ENCODE data around the gene MRPL24. TPM values are rescaled to one million over a fixed set of nuclear protein-coding genes. Genes with fewer than 3 reads are reported as not detected.
A peak's percentile ranks its signal among the peaks of the same experiment; 100 is the strongest.

The MRPL24 gene
- total and polyA plus RNA-seq, 2 of the 13 experiments (the other 11 are each of a cell fraction or from before 2014, with no cell fraction given): 38.1 to 42.9 TPM

GRCh38 chr1:156727926-156728598, 12.8 kb downstream of the MRPL24 start, which contains the start of gene METTL25B (continued):
- TF ChIP-seq RNF219 (CRISPR knock-in tag; IDR thresholded peaks at IDR 0.05) (no peak), HDAC6 (IDR thresholded peaks at IDR 0.05; ENCODE audit: low read depth, low read length) (no peak), ZBTB2 (CRISPR knock-in tag; IDR thresholded peaks at IDR 0.05; ENCODE audit: low read depth) (0 out of 2 replicates have a peak, but pooled peaks have one; percentile 18), MED1 (CRISPR knock-in tag; IDR thresholded peaks at IDR 0.05) (no peak), ZNF720 (CRISPR knock-in tag; IDR thresholded peaks at IDR 0.05) (no peak), ZNF513 (CRISPR knock-in tag; conservative IDR thresholded peaks at IDR 0.05) (no peak), ZNF619 (CRISPR knock-in tag; IDR thresholded peaks at IDR 0.05) (no peak; the same call in 1 of the 2 replicates), ZNF260 (CRISPR knock-in tag; IDR thresholded peaks at IDR 0.05; ENCODE audit: borderline replicate concordance, low read depth) (no peak), ZNF24 (IDR thresholded peaks at IDR 0.05) (no peak), PCBP2 (optimal IDR thresholded peaks at IDR 0.05; ENCODE audit: low read depth, low read length, poor library complexity, severe bottlenecking) (no peak), ZNF275 (CRISPR knock-in tag; IDR thresholded peaks at IDR 0.05; ENCODE audit: borderline replicate concordance) (no peak), SNAI1 (CRISPR knock-in tag; IDR thresholded peaks at IDR 0.05; ENCODE audit: borderline replicate concordance) (no peak), ZBTB20 (CRISPR knock-in tag; IDR thresholded peaks at IDR 0.05; ENCODE audit: borderline replicate concordance, low read depth) (0 out of 2 replicates have a peak, but pooled peaks have one; percentile 16), ZNF839 (CRISPR knock-in tag; IDR thresholded peaks at IDR 0.05; ENCODE audit: borderline replicate concordance) (no peak), ZBTB8A (CRISPR knock-in tag; IDR thresholded peaks at IDR 0.05; ENCODE audit: borderline replicate concordance, low read depth) (no peak)
- TF ChIP-seq, protein P1, sequence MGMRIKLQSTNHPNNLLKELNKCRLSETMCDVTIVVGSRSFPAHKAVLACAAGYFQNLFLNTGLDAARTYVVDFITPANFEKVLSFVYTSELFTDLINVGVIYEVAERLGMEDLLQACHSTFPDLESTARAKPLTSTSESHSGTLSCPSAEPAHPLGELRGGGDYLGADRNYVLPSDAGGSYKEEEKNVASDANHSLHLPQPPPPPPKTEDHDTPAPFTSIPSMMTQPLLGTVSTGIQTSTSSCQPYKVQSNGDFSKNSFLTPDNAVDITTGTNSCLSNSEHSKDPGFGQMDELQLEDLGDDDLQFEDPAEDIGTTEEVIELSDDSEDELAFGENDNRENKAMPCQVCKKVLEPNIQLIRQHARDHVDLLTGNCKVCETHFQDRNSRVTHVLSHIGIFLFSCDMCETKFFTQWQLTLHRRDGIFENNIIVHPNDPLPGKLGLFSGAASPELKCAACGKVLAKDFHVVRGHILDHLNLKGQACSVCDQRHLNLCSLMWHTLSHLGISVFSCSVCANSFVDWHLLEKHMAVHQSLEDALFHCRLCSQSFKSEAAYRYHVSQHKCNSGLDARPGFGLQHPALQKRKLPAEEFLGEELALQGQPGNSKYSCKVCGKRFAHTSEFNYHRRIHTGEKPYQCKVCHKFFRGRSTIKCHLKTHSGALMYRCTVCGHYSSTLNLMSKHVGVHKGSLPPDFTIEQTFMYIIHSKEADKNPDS (CRISPR knock-in tag; IDR thresholded peaks at IDR 0.05): no peak
- TF ChIP-seq, protein P2, sequence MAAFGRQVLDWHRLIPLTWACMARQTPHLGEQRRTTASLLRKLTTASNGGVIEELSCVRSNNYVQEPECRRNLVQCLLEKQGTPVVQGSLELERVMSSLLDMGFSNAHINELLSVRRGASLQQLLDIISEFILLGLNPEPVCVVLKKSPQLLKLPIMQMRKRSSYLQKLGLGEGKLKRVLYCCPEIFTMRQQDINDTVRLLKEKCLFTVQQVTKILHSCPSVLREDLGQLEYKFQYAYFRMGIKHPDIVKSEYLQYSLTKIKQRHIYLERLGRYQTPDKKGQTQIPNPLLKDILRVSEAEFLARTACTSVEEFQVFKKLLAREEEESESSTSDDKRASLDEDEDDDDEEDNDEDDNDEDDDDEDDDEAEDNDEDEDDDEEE (CRISPR knock-in tag; IDR thresholded peaks at IDR 0.05): no peak

Data from HepG2 (cell line).